ENCODE results near the gene AOPEP. TPM values are rescaled to one million over a fixed set of nuclear protein-coding genes. Genes with fewer than 3 reads are reported as not detected.

The AOPEP gene
- total RNA-seq, 4 donors from 2014 or later = 126 to 216 (median 136) TPM

DNA sequence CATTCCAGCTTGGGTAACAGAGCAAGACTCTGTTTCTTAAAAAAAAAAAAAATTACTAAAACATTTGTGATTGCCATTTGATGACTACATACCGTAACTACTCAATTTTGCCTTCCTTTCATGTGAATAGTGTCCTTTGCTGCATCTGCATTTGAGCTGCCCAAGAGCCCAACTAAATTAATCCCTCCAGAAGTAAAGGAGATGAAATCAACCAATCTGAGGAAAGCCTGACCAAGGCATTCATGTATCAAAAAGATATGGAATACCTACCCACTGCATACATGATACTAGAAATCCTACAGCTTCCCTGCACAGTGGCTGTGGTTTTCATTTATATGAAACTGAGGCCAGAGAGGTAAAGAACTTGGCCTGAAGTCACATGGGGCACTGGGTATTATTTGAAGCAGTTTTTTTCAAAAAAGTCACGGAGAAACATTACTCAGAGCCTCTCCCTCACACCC lies 177.5 kb downstream of the AOPEP start:
- intact Hi-C loops (cut with DNase I) = no loop called here
- no peak overlapping the region for H3K27ac ChIP-seq
- TF ChIP-seq, protein P1, sequence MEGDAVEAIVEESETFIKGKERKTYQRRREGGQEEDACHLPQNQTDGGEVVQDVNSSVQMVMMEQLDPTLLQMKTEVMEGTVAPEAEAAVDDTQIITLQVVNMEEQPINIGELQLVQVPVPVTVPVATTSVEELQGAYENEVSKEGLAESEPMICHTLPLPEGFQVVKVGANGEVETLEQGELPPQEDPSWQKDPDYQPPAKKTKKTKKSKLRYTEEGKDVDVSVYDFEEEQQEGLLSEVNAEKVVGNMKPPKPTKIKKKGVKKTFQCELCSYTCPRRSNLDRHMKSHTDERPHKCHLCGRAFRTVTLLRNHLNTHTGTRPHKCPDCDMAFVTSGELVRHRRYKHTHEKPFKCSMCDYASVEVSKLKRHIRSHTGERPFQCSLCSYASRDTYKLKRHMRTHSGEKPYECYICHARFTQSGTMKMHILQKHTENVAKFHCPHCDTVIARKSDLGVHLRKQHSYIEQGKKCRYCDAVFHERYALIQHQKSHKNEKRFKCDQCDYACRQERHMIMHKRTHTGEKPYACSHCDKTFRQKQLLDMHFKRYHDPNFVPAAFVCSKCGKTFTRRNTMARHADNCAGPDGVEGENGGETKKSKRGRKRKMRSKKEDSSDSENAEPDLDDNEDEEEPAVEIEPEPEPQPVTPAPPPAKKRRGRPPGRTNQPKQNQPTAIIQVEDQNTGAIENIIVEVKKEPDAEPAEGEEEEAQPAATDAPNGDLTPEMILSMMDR (IDR thresholded peaks at IDR 0.05) = no peak
- TF ChIP-seq POLR2A (IDR thresholded peaks at IDR 0.05) = no peak

DNA sequence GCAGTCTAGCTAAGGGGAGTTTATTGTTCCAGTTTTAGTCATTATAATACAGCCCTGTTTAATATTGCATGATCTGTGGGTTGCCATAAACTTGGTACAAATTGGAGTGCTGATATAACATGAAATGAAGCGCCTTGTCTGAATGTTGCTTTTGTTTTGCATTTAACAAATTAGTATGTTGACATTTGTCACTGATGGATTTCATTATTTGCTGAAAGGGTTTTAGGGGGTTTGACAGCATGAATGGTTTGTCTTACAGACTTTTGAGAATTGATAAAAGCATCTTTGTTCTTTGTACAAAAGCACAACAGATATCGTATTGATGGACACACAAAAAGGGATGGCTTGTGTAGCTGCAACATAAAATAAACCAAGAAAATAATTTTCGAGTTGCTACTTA lies 178.3 kb downstream of the AOPEP start:
- Histone ChIP-seq H3K9me3 (no peaks in the 10 kb centered on the region), H3K27me3 (no peaks in the 10 kb centered on the region), H3K36me3 (no peaks in the 10 kb centered on the region), H3K4me1 (peaks cover 6 to 30% of the 10 kb centered on the region in 2 donors), H3K4me3 (replicated peaks in 1 of 3) (no peak overlapping the region), H3K27ac (no peak overlapping the region)
- 94% methylated on average over 3 of the region's 3 CpGs for WGBS, 2 donors
- intact Hi-C loops (cut with DNase I) = no loop called here
- no peak for DNase-seq
- TF ChIP-seq, protein P1 (IDR thresholded peaks at IDR 0.05) = no peak

More for the DNA sequence above, 177.5 kb downstream of the AOPEP start:
- Histone ChIP-seq H3K4me3 (replicated peaks in 1 of 3) (no peak overlapping the region), H3K4me1 (peaks cover 6 to 33% of the 10 kb centered on the region in 2 donors), H3K27me3 (no peaks in the 10 kb centered on the region), H3K9me3 (no peaks in the 10 kb centered on the region), H3K36me3 (no peaks in the 10 kb centered on the region)
- 90 to 99% methylated on average over 2 of the region's 2 CpGs for WGBS, 2 donors
- no peak for DNase-seq

DNA sequence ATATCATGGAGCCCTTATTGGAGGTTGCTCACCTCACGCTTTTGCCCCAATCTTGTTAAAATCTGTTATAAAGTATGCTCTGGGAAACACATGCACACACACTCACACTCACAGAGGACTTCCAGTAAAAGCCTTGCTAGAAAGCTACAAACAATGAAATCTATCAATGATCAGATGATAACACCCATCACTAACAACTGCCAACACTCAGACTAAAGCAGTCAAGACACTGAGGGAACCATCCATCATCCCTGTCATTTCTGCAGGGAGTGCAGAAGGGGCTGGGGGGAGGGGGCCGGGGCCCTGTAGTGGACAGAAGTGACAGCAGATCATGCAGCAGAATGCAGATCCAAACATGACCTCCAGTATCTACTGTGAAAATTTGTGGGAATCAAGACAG lies 179.1 kb downstream of the AOPEP start:
- Histone ChIP-seq H3K4me3 (replicated peaks in 1 of 3) (no peak overlapping the region), H3K9me3 (no peaks in the 10 kb centered on the region), H3K4me1 (peaks cover 4 to 22% of the 10 kb centered on the region in 2 donors), H3K36me3 (no peaks in the 10 kb centered on the region), H3K27ac (no peak overlapping the region), H3K27me3 (no peaks in the 10 kb centered on the region)
- intact Hi-C loops (cut with DNase I) = no loop called here
- 96% methylated on average over 2 of the region's 2 CpGs for WGBS, 2 donors
- no peak for DNase-seq
- TF ChIP-seq, protein P1 (IDR thresholded peaks at IDR 0.05) = no peak
- TF ChIP-seq POLR2A (IDR thresholded peaks at IDR 0.05) = no peak

DNA sequence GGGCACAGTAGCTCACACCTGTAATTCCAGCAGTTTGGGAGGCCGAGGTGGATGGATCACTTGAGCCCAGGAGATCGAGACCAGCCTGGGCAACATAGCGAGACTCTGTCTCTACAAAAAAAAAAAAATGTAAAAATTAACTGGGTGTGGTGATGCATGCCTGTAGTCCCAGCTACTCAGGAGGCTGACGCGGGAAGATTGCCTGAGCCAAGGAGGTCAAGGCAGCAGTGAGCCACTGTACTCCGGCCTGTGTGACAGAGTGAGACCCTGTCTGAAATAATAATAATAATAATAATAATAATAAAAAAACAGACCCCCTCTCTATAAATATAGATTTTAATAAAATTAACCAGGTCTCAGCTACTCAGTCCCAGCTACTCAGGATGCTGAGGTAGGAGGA lies 179.7 kb downstream of the AOPEP start:
- intact Hi-C loops (cut with DNase I) = no loop called here
- no peaks in the 10 kb centered on the region for H3K36me3 ChIP-seq
- TF ChIP-seq POLR2A (IDR thresholded peaks at IDR 0.05) = no peak
- TF ChIP-seq, protein P1 (IDR thresholded peaks at IDR 0.05) = no peak
- peaks cover 0 to 17% of the 10 kb centered on the region in 2 donors for H3K4me1 ChIP-seq
- DNase-seq = no peak
- H3K9me3 ChIP-seq = no peaks in the 10 kb centered on the region
- H3K27me3 ChIP-seq = no peaks in the 10 kb centered on the region
- H3K4me3 ChIP-seq (replicated peaks in 1 of 3) = no peak overlapping the region
- no peak overlapping the region for H3K27ac ChIP-seq
- 93 to 98% methylated on average over 6 of the region's 6 CpGs for WGBS, 2 donors

DNA sequence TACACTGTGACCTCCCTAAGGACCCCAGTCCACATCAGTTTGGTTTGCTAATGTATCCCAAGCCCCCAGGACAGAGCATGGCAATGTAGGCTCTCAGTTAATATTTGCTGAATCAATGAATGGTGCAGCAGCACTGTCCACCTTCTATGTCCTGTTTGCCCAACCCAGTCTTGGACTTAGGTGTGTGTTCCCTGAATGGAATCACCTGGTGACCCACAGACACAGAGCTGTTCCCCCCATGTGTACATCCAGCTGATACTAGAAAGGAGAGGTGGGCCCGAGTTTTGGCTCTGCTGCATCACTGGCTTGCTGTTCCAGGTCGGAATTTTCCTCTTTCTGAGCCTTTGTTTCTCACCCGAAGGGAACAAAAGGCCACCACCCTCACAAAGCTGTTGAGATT lies 180.2 kb downstream of the AOPEP start:
- Histone ChIP-seq H3K4me1 (peaks cover 0 to 17% of the 10 kb centered on the region in 2 donors), H3K4me3 (replicated peaks in 1 of 3) (no peak overlapping the region), H3K9me3 (no peaks in the 10 kb centered on the region), H3K27ac (no peak overlapping the region), H3K36me3 (no peaks in the 10 kb centered on the region), H3K27me3 (no peaks in the 10 kb centered on the region)
- no peak for TF ChIP-seq POLR2A (IDR thresholded peaks at IDR 0.05)
- TF ChIP-seq, protein P1 (IDR thresholded peaks at IDR 0.05) = no peak
- intact Hi-C loops (cut with DNase I) = no loop called here
- WGBS, 2 donors = 84 to 87% methylated on average over 3 of the region's 3 CpGs
- no peak for DNase-seq

Measured in thyroid gland (tissue), 4 donors.